Right atrium auricular region (tissue), 2 donors: Measurements from ENCODE around the gene FURIN. TPM values are rescaled to one million over a fixed set of nuclear protein-coding genes. Genes with fewer than 3 reads are reported as not detected.

Source experiments
- DNase-seq: peaks from one replicate; pipeline ENCODE4 v3.0.0-alpha.2; 2019; ENCODE audit warnings: low spot score
- H3K27ac ChIP-seq, 2 donors: fragments of 200-600 bp; sonication (generic); 1 replicate in 1 of 2; 2 replicates in 1 of 2; pipeline ENCODE4 v1.5.1; 2016 to 2019
- H3K27me3 ChIP-seq, 2 donors: fragments of 200-600 bp; sonication (generic); one replicate each; pipeline versions ENCODE4 v1.5.1 to v1.6.0; 2017 to 2019
- H3K36me3 ChIP-seq: fragments of 200-600 bp; sonication (generic); one replicate; pipeline ENCODE4 v1.5.1; 2016
- H3K4me1 ChIP-seq, 2 donors: fragments of 200-600 bp; sonication (generic); one replicate each; pipeline versions ENCODE4 v1.5.1 to v1.6.0; 2017 to 2019
- H3K4me3 ChIP-seq, 2 donors: fragments of 200-600 bp; sonication (generic); 1 replicate in 1 of 2; 2 replicates in 1 of 2; pipeline ENCODE4 v1.5.1; 2017 to 2019; ENCODE audit warnings: mild to moderate bottlenecking in 1 of 2, moderate library complexity in 1 of 2
- H3K9me3 ChIP-seq, 2 donors: fragments of 200-600 bp; sonication (generic); one replicate each; pipeline ENCODE4 v1.5.1; 2019
- CTCF ChIP-seq, 2 donors: fragments of 200-600 bp; sonication (generic); IDR thresholded peaks; one replicate each; pipeline ENCODE4 v1.5.1; 2019; ENCODE audit warnings: antibody characterized with exemption in 2 of 2
- total RNA-seq, 2 donors: library from RNA; depleted of rRNA; stranded (reverse); fragments of >200 nt; gene quantifications; one replicate each; pipeline ENCODE4 v1.1.0, GENCODE V29; 2016

The FURIN gene
- total RNA-seq, 2 donors from 2014 or later = 57.1 to 82.8 TPM

- no peaks in the 10 kb centered on the region for H3K36me3 ChIP-seq
- no peaks in the 10 kb centered on the region for H3K9me3 ChIP-seq
- peak overlapping the region; percentile 95 to 98 for H3K27ac ChIP-seq
- no peak for DNase-seq
- H3K4me1 ChIP-seq = peaks cover 0 to 48% of the 10 kb centered on the region in 2 donors
- H3K4me3 ChIP-seq = no peak overlapping the region
- no peaks in the 10 kb centered on the region for H3K27me3 ChIP-seq
- TF ChIP-seq CTCF (IDR thresholded peaks at IDR 0.05) = no peak
Observed at GRCh38 chr15:90869140-90869541, 753 bp downstream of the FURIN start.

- no peaks in the 10 kb centered on the region for H3K27me3 ChIP-seq
- no peak for TF ChIP-seq CTCF (IDR thresholded peaks at IDR 0.05)
- peaks cover 0 to 54% of the 10 kb centered on the region in 2 donors for H3K4me1 ChIP-seq
Observed at GRCh38 chr15:90869601-90870353, 1.4 kb downstream of the FURIN start.

GRCh38 chr15:90870354-90871138, 2.2 kb downstream of the FURIN start:
- peaks cover 0 to 54% of the 10 kb centered on the region in 2 donors for H3K4me1 ChIP-seq

More at GRCh38 chr15:90869601-90870353, 1.4 kb downstream of the FURIN start:
- DNase-seq = peak; percentile 95
- no peaks in the 10 kb centered on the region for H3K9me3 ChIP-seq
- H3K36me3 ChIP-seq = no peaks in the 10 kb centered on the region
- H3K4me3 ChIP-seq = peak overlapping the region in 1 of 2 donors; percentile 80
- peak overlapping the region; percentile 95 to 98 for H3K27ac ChIP-seq

GRCh38 chr15:90871139-90871715, 2.8 kb downstream of the FURIN start:
- DNase-seq = no peak
- Histone ChIP-seq H3K27me3 (no peaks in the 10 kb centered on the region), H3K4me3 (peak overlapping the region; percentile 73 to 80), H3K9me3 (no peaks in the 10 kb centered on the region), H3K27ac (peak overlapping the region; percentile 95 to 98), H3K4me1 (peaks cover 0 to 54% of the 10 kb centered on the region in 2 donors), H3K36me3 (peaks cover 11% of the 10 kb centered on the region)
- no peak for TF ChIP-seq CTCF (IDR thresholded peaks at IDR 0.05)

More at GRCh38 chr15:90870354-90871138, 2.2 kb downstream of the FURIN start:
- TF ChIP-seq CTCF (IDR thresholded peaks at IDR 0.05) = no peak
- Histone ChIP-seq H3K27ac (peak overlapping the region; percentile 95 to 98), H3K9me3 (no peaks in the 10 kb centered on the region), H3K4me3 (peak overlapping the region; percentile 73 to 80), H3K27me3 (no peaks in the 10 kb centered on the region), H3K36me3 (peaks cover 4% of the 10 kb centered on the region)
- no peak for DNase-seq

- Histone ChIP-seq H3K4me1 (peaks cover 0 to 54% of the 10 kb centered on the region in 2 donors), H3K36me3 (peaks cover 18% of the 10 kb centered on the region), H3K27ac (peak overlapping the region; percentile 95 to 98), H3K27me3 (no peaks in the 10 kb centered on the region), H3K9me3 (no peaks in the 10 kb centered on the region), H3K4me3 (peak overlapping the region; percentile 73 to 80)
- no peak for TF ChIP-seq CTCF (IDR thresholded peaks at IDR 0.05)
- DNase-seq = no peak
Observed at GRCh38 chr15:90871716-90872485, 3.5 kb downstream of the FURIN start.
